ENCODE measurements around the gene PACC1. TPM values are rescaled to one million over a fixed set of nuclear protein-coding genes. Genes with fewer than 3 reads are reported as not detected.

PACC1 gene
- total RNA-seq, 1 experiment from 2014 or later: 14.5 TPM

GRCh38 chr1:212451416-212452322 lies 37.0 kb upstream of the PACC1 start:
- Histone ChIP-seq H3K27me3 (replicated peaks; ENCODE audit: insufficient read depth, low read depth, low read length, poor library complexity) (no peaks in the 10 kb centered on the region), H3K4me3 (ENCODE audit: low read depth, low read length, poor library complexity, severe bottlenecking) (no peak overlapping the region), H3K36me3 (ENCODE audit: insufficient read depth, low read length, poor library complexity, severe bottlenecking) (no peaks in the 10 kb centered on the region), H3K9me3 (ENCODE audit: low read depth, low read length, poor library complexity, severe bottlenecking) (no peaks in the 10 kb centered on the region), H3K4me1 (ENCODE audit: insufficient read depth, low read length, poor library complexity, severe bottlenecking) (no peaks in the 10 kb centered on the region), H3K27ac (ENCODE audit: low read depth, low read length, poor library complexity, severe bottlenecking) (no peak overlapping the region)
- ChIA-PET POLR2A (ENCODE audit: low non-redundant PET) (no interaction called here), CTCF (no interaction called here)
- intact Hi-C loops (cut with micrococcal nuclease; ENCODE audit: unreplicated experiment): no loop called here
- TF ChIP-seq EZH2 (IDR thresholded peaks at IDR 0.05; ENCODE audit: borderline replicate concordance, low read depth, low read length, poor library complexity, severe bottlenecking): no peak
- TF ChIP-seq, protein P1, sequence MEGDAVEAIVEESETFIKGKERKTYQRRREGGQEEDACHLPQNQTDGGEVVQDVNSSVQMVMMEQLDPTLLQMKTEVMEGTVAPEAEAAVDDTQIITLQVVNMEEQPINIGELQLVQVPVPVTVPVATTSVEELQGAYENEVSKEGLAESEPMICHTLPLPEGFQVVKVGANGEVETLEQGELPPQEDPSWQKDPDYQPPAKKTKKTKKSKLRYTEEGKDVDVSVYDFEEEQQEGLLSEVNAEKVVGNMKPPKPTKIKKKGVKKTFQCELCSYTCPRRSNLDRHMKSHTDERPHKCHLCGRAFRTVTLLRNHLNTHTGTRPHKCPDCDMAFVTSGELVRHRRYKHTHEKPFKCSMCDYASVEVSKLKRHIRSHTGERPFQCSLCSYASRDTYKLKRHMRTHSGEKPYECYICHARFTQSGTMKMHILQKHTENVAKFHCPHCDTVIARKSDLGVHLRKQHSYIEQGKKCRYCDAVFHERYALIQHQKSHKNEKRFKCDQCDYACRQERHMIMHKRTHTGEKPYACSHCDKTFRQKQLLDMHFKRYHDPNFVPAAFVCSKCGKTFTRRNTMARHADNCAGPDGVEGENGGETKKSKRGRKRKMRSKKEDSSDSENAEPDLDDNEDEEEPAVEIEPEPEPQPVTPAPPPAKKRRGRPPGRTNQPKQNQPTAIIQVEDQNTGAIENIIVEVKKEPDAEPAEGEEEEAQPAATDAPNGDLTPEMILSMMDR (conservative IDR thresholded peaks at IDR 0.05; ENCODE audit: low read depth, low read length): no peak
- no peak for DNase-seq (ENCODE audit: low spot score)
- BruUV-seq (replicated peaks): no TSS peak

- H3K27me3 ChIP-seq (replicated peaks; ENCODE audit: insufficient read depth, low read depth, low read length, poor library complexity): no peaks in the 10 kb centered on the region
- intact Hi-C loops (cut with micrococcal nuclease; ENCODE audit: unreplicated experiment): no loop called here
- no peaks in the 10 kb centered on the region for H3K36me3 ChIP-seq (ENCODE audit: insufficient read depth, low read length, poor library complexity, severe bottlenecking)
- no peak for DNase-seq (ENCODE audit: low spot score)
- no peaks in the 10 kb centered on the region for H3K9me3 ChIP-seq (ENCODE audit: low read depth, low read length, poor library complexity, severe bottlenecking)
- BruUV-seq (replicated peaks): no TSS peak
- H3K27ac ChIP-seq (ENCODE audit: low read depth, low read length, poor library complexity, severe bottlenecking): no peak overlapping the region
- ChIA-PET CTCF (no interaction called here), POLR2A (ENCODE audit: low non-redundant PET) (no interaction called here)
- H3K4me3 ChIP-seq (ENCODE audit: low read depth, low read length, poor library complexity, severe bottlenecking): no peak overlapping the region
- H3K4me1 ChIP-seq (ENCODE audit: insufficient read depth, low read length, poor library complexity, severe bottlenecking): no peaks in the 10 kb centered on the region
- TF ChIP-seq, protein P1 (conservative IDR thresholded peaks at IDR 0.05; ENCODE audit: low read depth, low read length): no peak
- TF ChIP-seq EZH2 (IDR thresholded peaks at IDR 0.05; ENCODE audit: borderline replicate concordance, low read depth, low read length, poor library complexity, severe bottlenecking): no peak
Measured at GRCh38 chr1:212450331-212450881, 35.7 kb upstream of the PACC1 start.

GRCh38 chr1:212447478-212447877 lies 32.8 kb upstream of the PACC1 start:
- ChIA-PET POLR2A (ENCODE audit: low non-redundant PET) (no interaction called here), CTCF (no interaction called here)
- Histone ChIP-seq H3K4me3 (ENCODE audit: low read depth, low read length, poor library complexity, severe bottlenecking) (no peak overlapping the region), H3K27me3 (replicated peaks; ENCODE audit: insufficient read depth, low read depth, low read length, poor library complexity) (no peaks in the 10 kb centered on the region), H3K36me3 (ENCODE audit: insufficient read depth, low read length, poor library complexity, severe bottlenecking) (no peaks in the 10 kb centered on the region), H3K27ac (ENCODE audit: low read depth, low read length, poor library complexity, severe bottlenecking) (no peak overlapping the region), H3K9me3 (ENCODE audit: low read depth, low read length, poor library complexity, severe bottlenecking) (no peaks in the 10 kb centered on the region), H3K4me1 (ENCODE audit: insufficient read depth, low read length, poor library complexity, severe bottlenecking) (no peaks in the 10 kb centered on the region)
- no peak for TF ChIP-seq EZH2 (IDR thresholded peaks at IDR 0.05; ENCODE audit: borderline replicate concordance, low read depth, low read length, poor library complexity, severe bottlenecking)
- TF ChIP-seq, protein P1 (conservative IDR thresholded peaks at IDR 0.05; ENCODE audit: low read depth, low read length): no peak
- intact Hi-C loops (cut with micrococcal nuclease; ENCODE audit: unreplicated experiment): no loop called here
- BruUV-seq (replicated peaks): no TSS peak
- DNase-seq (ENCODE audit: low spot score): no peak

Data from A673 (cell line).